SK-N-SH (cell line): Measurements from ENCODE around the gene TMPRSS9. TPM values are rescaled to one million over a fixed set of nuclear protein-coding genes. Genes with fewer than 3 reads are reported as not detected.

Experiments
- CTCF ChIA-PET: fragments of 300-600, 350-600 bp; formaldehyde crosslinking; extraction: SDS; loops from one replicate; lab custom pipeline; 2021; lab: Yijun Ruan, JAX
- POLR2A ChIA-PET: fragments of 350-600 bp; sonication (Branson Sonifier 250); formaldehyde crosslinking; extraction: SDS; loops from one replicate; lab custom pipeline; 2020; ENCODE audit warnings: antibody characterized with exemption, inconsistent platforms; lab: Yijun Ruan, JAX
- DNase-seq: peaks from one replicate; pipeline ENCODE4 v3.0.0; 2012
- H2AFZ ChIP-seq: fragments of 200-600 bp; sonication (generic); 2 replicates; pipeline ENCODE4 v1.8.1; 2016; ENCODE audit warnings: antibody characterized with exemption, mild to moderate bottlenecking, low read depth
- H3F3A ChIP-seq: fragments of 200-600 bp; sonication (generic); replicated peaks from 2 replicates; pipeline ENCODE3; 2016; ENCODE audit warnings: antibody characterized with exemption, mild to moderate bottlenecking; ENCODE audit not compliant: insufficient read depth
- H3K27ac ChIP-seq, 2 experiments: fragments of 200-500 bp in 1 of 2; fragments of 200-600 bp in 1 of 2; sonication (Bioruptor generic) in 1 of 2; sonication (generic), shearing (Covaris generic) in 1 of 2; 2 replicates each; pipeline versions ENCODE4 v1.5.1 to v1.6.1; 2014 to 2016; ENCODE audit warnings: low read depth in 2 of 2, inconsistent platforms in 1 of 2, low read length in 1 of 2, mild to moderate bottlenecking in 1 of 2, mixed read lengths in 1 of 2
- H3K27me3 ChIP-seq: fragments of 200-600 bp; sonication (generic), shearing (Covaris generic); 2 replicates; pipeline ENCODE4 v1.6.1; 2016; ENCODE audit warnings: mixed run types; ENCODE audit not compliant: insufficient read depth
- H3K36me3 ChIP-seq, 2 experiments: fragments of 200-500 bp in 1 of 2; fragments of 200-600 bp in 1 of 2; sonication (Bioruptor generic) in 1 of 2; sonication (generic) in 1 of 2; replicated peaks in 1 of 2; 2 replicates each; pipeline versions ENCODE3 to v1.5.1; 2014 to 2016; ENCODE audit warnings: low read length in 1 of 2, mild to moderate bottlenecking in 1 of 2; ENCODE audit not compliant: insufficient read depth in 2 of 2, control insufficient read depth in 1 of 2
- H3K4me1 ChIP-seq, 2 experiments: fragments of 200-500 bp in 1 of 2; fragments of 200-600 bp in 1 of 2; sonication (Bioruptor generic) in 1 of 2; sonication (generic), shearing (Covaris generic) in 1 of 2; 2 replicates each; pipeline versions ENCODE4 v1.5.1 to v1.6.1; 2014 to 2016; ENCODE audit warnings: low read depth in 1 of 2, low read length in 1 of 2, mixed run types in 1 of 2; ENCODE audit not compliant: insufficient read depth in 2 of 2, control insufficient read depth in 1 of 2
- H3K4me2 ChIP-seq: fragments of 200-600 bp; sonication (generic), shearing (Covaris generic); 2 replicates; pipeline ENCODE4 v1.6.1; 2017; ENCODE audit warnings: mixed run types
- H3K4me3 ChIP-seq, 2 experiments: fragments of 200-500 bp in 1 of 2; fragments of 200-600 bp in 1 of 2; sonication (Bioruptor generic) in 1 of 2; sonication (generic), shearing (Covaris generic) in 1 of 2; 2 replicates each; pipeline versions ENCODE4 v1.5.1 to v1.8.1; 2014 to 2016; ENCODE audit warnings: low read depth in 2 of 2, inconsistent platforms in 1 of 2, low read length in 1 of 2, mild to moderate bottlenecking in 1 of 2, mixed read lengths in 1 of 2, moderate library complexity in 1 of 2
- H3K79me2 ChIP-seq: fragments of 200-600 bp; sonication (generic); 2 replicates; pipeline ENCODE4 v1.8.1; 2017; ENCODE audit warnings: mild to moderate bottlenecking; ENCODE audit not compliant: insufficient read depth
- H3K9ac ChIP-seq: fragments of 200-600 bp; sonication (generic); 2 replicates; pipeline ENCODE4 v1.6.1; 2017; ENCODE audit warnings: mixed run types
- H3K9me2 ChIP-seq: fragments of 200-600 bp; sonication (generic); 2 replicates; pipeline ENCODE4 v1.6.1; 2017; ENCODE audit warnings: mixed run types
- H3K9me3 ChIP-seq: fragments of 200-600 bp; sonication (generic); 2 replicates; pipeline ENCODE4 v1.6.1; 2017; ENCODE audit warnings: mixed run types, mild to moderate bottlenecking, moderate library complexity
- H4K20me1 ChIP-seq: fragments of 200-600 bp; sonication (generic); 2 replicates; pipeline ENCODE4 v1.6.1; 2017; ENCODE audit warnings: mild to moderate bottlenecking, mixed run types; ENCODE audit not compliant: insufficient read depth
- ELF1 ChIP-seq: IDR thresholded peaks from 2 replicates; pipeline ENCODE4 v1.4.0; 2012
- EZH2phosphoT487 ChIP-seq: fragments of 200-600 bp; sonication (generic); IDR thresholded peaks from 2 replicates; pipeline ENCODE4 v1.6.1; 2017; ENCODE audit warnings: low read depth, mixed run types, mild to moderate bottlenecking, antibody characterized with exemption, moderate library complexity, borderline replicate concordance
- FOSL2 ChIP-seq: IDR thresholded peaks from 2 replicates; pipeline ENCODE4 v1.4.0; 2012; ENCODE audit warnings: low read depth, mild to moderate bottlenecking, moderate library complexity, borderline replicate concordance
- GATA2 ChIP-seq: sonication (generic); formaldehyde crosslinking; IDR thresholded peaks from 2 replicates; pipeline ENCODE4 v1.5.0; 2020; ENCODE audit warnings: mild to moderate bottlenecking, missing genetic modification reagents
- JUND ChIP-seq: IDR thresholded peaks from 2 replicates; pipeline ENCODE4 v1.4.0; 2012
- MEF2A ChIP-seq: IDR thresholded peaks from 2 replicates; pipeline ENCODE4 v1.4.0; 2012; ENCODE audit warnings: low read depth, borderline replicate concordance
- MXI1 ChIP-seq: IDR thresholded peaks from 2 replicates; pipeline ENCODE4 v1.6.1; 2012; ENCODE audit warnings: mild to moderate bottlenecking, low read depth, low read length, improper control_type of control experiment
- NFIC ChIP-seq: IDR thresholded peaks from 2 replicates; pipeline ENCODE4 v1.4.0; 2012; ENCODE audit warnings: borderline replicate concordance
- NRF1 ChIP-seq: IDR thresholded peaks from 2 replicates; pipeline ENCODE4 v1.6.1; 2012; ENCODE audit warnings: low read depth, mild to moderate bottlenecking, low read length
- SIN3A ChIP-seq: IDR thresholded peaks from 2 replicates; pipeline ENCODE4 v1.6.1; 2012; ENCODE audit warnings: low read depth, mild to moderate bottlenecking, low read length, moderate library complexity, borderline replicate concordance
- TAF1 ChIP-seq: IDR thresholded peaks from 2 replicates; pipeline ENCODE4 v1.6.1; 2012; ENCODE audit warnings: low read depth, mild to moderate bottlenecking, low read length, moderate library complexity, borderline replicate concordance
- TCF12 ChIP-seq: IDR thresholded peaks from 2 replicates; pipeline ENCODE4 v1.4.0; 2012
- YY1 ChIP-seq: IDR thresholded peaks from 2 replicates; pipeline ENCODE4 v1.4.0; 2012; ENCODE audit warnings: low read depth, mild to moderate bottlenecking
- WGBS: methylation state at CpG from one replicate; pipeline ENCODE4 v1.1.6; 2017; ENCODE audit warnings: low lambda C conversion rate; 5-methylcytosine and 5-hydroxymethylcytosine counted together
- polyA plus RNA-seq, 3 experiments: library from polyadenylated mRNA; depleted of rRNA; stranded (reverse); fragments of >200 nt; gene quantifications; 2 replicates each; pipeline ENCODE4 v1.2.3, GENCODE V29; 2012
- TF ChIP-seq, protein P1 (sequence below): fragments of 150-350 bp; IDR thresholded peaks from 2 replicates; pipeline ENCODE4 v1.6.1; 2017; ENCODE audit warnings: antibody characterized with exemption, low read length, low read depth, borderline replicate concordance
- TF ChIP-seq, protein P2 (sequence below): IDR thresholded peaks from 2 replicates; pipeline ENCODE4 v1.4.0; 2012; ENCODE audit warnings: low read depth, borderline replicate concordance
- TF ChIP-seq, protein P3 (sequence below): IDR thresholded peaks from 2 replicates; pipeline ENCODE4 v1.4.0; 2012; ENCODE audit warnings: low read depth, borderline replicate concordance
- TF ChIP-seq, protein P4 (sequence below): IDR thresholded peaks from 2 replicates; pipeline ENCODE4 v1.6.1; 2012; ENCODE audit warnings: mild to moderate bottlenecking, low read depth, low read length, moderate library complexity
- TF ChIP-seq, protein P5 (sequence below): fragments of 150-350 bp; IDR thresholded peaks from 2 replicates; pipeline ENCODE4 v1.6.1; 2016; ENCODE audit warnings: mild to moderate bottlenecking, low read depth, low read length

TMPRSS9 gene
- polyA plus RNA-seq, 1 of the 3 experiments (the other 2 are of a cell fraction), result not detected

DNA sequence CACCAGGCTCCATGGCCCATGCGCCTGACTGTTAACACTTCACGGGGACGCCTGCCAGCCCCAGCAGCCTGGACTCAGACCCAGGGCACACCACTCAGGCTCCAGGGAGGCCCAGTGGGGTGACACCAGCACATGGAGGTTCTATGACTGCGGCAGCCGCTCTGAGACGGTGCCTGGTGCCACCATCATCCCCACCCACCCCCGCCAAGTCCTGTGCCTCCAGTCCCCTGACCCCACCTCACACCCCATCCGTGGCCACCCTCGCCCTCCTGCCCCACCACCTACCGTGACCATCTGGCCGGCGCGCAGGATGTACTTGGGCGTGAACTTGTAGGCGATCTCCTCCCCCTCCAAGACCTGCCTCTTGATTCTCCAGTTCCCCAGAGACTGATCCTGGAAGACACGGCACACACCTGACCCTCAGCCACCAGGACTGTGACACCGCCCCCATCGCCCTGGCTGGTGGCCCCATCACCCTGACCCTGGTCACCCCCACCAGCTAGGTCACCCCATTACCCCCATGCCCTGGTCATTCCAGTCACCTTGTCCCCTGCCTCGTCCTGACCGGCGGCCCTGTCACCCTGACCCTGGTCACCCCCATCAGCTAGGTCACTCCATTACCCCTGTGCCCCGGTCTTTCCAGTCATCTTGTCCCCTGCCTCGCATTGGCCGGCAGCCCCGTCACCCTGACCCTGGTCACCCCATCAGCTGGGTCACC lies 72.2 kb downstream of the TMPRSS9 start:
- Histone ChIP-seq H3F3A (peaks cover 15% of the 10 kb centered on the region), H3K27ac (no peak overlapping the region), H3K9me2 (no peaks in the 10 kb centered on the region), H2AFZ (no peak overlapping the region), H3K9ac (no peak overlapping the region), H3K36me3 (peaks cover 3 to 37% of the 10 kb centered on the region in 2 experiments), H3K4me1 (peaks cover 6 to 7% of the 10 kb centered on the region in 2 experiments; a peak in 1 of 4 replicates), H3K9me3 (no peaks in the 10 kb centered on the region), H3K4me3 (no peak overlapping the region), H3K79me2 (peaks cover 6% of the 10 kb centered on the region), H3K27me3 (no peaks in the 10 kb centered on the region), H3K4me2 (no peak overlapping the region), H4K20me1 (no peaks in the 10 kb centered on the region)
- TF ChIP-seq MEF2A, result no peak
- no peak for TF ChIP-seq NFIC
- no peak for TF ChIP-seq TCF12
- TF ChIP-seq ELF1, result no peak
- no peak for TF ChIP-seq MXI1
- no peak for TF ChIP-seq GATA2
- TF ChIP-seq, protein P1, sequence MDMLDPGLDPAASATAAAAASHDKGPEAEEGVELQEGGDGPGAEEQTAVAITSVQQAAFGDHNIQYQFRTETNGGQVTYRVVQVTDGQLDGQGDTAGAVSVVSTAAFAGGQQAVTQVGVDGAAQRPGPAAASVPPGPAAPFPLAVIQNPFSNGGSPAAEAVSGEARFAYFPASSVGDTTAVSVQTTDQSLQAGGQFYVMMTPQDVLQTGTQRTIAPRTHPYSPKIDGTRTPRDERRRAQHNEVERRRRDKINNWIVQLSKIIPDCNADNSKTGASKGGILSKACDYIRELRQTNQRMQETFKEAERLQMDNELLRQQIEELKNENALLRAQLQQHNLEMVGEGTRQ, result no peak
- TF ChIP-seq, protein P2, sequence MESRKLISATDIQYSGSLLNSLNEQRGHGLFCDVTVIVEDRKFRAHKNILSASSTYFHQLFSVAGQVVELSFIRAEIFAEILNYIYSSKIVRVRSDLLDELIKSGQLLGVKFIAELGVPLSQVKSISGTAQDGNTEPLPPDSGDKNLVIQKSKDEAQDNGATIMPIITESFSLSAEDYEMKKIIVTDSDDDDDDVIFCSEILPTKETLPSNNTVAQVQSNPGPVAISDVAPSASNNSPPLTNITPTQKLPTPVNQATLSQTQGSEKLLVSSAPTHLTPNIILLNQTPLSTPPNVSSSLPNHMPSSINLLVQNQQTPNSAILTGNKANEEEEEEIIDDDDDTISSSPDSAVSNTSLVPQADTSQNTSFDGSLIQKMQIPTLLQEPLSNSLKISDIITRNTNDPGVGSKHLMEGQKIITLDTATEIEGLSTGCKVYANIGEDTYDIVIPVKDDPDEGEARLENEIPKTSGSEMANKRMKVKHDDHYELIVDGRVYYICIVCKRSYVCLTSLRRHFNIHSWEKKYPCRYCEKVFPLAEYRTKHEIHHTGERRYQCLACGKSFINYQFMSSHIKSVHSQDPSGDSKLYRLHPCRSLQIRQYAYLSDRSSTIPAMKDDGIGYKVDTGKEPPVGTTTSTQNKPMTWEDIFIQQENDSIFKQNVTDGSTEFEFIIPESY, result no peak
- TF ChIP-seq YY1, result no peak
- no peak for TF ChIP-seq JUND
- TF ChIP-seq NRF1, result no peak
- TF ChIP-seq, protein P3, sequence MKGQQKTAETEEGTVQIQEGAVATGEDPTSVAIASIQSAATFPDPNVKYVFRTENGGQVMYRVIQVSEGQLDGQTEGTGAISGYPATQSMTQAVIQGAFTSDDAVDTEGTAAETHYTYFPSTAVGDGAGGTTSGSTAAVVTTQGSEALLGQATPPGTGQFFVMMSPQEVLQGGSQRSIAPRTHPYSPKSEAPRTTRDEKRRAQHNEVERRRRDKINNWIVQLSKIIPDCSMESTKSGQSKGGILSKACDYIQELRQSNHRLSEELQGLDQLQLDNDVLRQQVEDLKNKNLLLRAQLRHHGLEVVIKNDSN, result no peak
- TF ChIP-seq TAF1, result no peak
- no peak for TF ChIP-seq EZH2phosphoT487
- no peak for TF ChIP-seq FOSL2
- no peak for TF ChIP-seq SIN3A
- TF ChIP-seq, protein P4, sequence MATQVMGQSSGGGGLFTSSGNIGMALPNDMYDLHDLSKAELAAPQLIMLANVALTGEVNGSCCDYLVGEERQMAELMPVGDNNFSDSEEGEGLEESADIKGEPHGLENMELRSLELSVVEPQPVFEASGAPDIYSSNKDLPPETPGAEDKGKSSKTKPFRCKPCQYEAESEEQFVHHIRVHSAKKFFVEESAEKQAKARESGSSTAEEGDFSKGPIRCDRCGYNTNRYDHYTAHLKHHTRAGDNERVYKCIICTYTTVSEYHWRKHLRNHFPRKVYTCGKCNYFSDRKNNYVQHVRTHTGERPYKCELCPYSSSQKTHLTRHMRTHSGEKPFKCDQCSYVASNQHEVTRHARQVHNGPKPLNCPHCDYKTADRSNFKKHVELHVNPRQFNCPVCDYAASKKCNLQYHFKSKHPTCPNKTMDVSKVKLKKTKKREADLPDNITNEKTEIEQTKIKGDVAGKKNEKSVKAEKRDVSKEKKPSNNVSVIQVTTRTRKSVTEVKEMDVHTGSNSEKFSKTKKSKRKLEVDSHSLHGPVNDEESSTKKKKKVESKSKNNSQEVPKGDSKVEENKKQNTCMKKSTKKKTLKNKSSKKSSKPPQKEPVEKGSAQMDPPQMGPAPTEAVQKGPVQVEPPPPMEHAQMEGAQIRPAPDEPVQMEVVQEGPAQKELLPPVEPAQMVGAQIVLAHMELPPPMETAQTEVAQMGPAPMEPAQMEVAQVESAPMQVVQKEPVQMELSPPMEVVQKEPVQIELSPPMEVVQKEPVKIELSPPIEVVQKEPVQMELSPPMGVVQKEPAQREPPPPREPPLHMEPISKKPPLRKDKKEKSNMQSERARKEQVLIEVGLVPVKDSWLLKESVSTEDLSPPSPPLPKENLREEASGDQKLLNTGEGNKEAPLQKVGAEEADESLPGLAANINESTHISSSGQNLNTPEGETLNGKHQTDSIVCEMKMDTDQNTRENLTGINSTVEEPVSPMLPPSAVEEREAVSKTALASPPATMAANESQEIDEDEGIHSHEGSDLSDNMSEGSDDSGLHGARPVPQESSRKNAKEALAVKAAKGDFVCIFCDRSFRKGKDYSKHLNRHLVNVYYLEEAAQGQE, result no peak
- TF ChIP-seq, protein P5, sequence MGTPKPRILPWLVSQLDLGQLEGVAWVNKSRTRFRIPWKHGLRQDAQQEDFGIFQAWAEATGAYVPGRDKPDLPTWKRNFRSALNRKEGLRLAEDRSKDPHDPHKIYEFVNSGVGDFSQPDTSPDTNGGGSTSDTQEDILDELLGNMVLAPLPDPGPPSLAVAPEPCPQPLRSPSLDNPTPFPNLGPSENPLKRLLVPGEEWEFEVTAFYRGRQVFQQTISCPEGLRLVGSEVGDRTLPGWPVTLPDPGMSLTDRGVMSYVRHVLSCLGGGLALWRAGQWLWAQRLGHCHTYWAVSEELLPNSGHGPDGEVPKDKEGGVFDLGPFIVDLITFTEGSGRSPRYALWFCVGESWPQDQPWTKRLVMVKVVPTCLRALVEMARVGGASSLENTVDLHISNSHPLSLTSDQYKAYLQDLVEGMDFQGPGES, result no peak
- POLR2A ChIA-PET, result no interaction called here
- WGBS, result 99% methylated on average over 15 of the region's 25 CpGs
- DNase-seq, result no peak
- CTCF ChIA-PET, result no interaction called here
